Cardiac muscle cell (in vitro differentiated cells and primary cell): ENCODE data around the gene CILP. TPM values are rescaled to one million over a fixed set of nuclear protein-coding genes. Genes with fewer than 3 reads are reported as not detected.

Experiments
- DNase-seq, 2 donors: peaks; one replicate each; pipeline versions ENCODE4 v3.0.0 to v3.0.0-alpha.2; 2010 to 2017; ENCODE audit warnings: low read depth in 1 of 2, low spot score in 1 of 2
- H3K27ac ChIP-seq: fragments of 200-600 bp; sonication (generic); 2 replicates; pipeline ENCODE4 v1.5.1; 2016
- H3K27me3 ChIP-seq: fragments of 200-600 bp; sonication (generic); 2 replicates; pipeline ENCODE4 v1.6.0; 2016; ENCODE audit warnings: control low read depth
- H3K36me3 ChIP-seq: fragments of 200-600 bp; sonication (generic); 2 replicates; pipeline ENCODE4 v1.5.1; 2016; ENCODE audit warnings: control low read depth
- H3K4me1 ChIP-seq: fragments of 200-600 bp; sonication (generic); 2 replicates; pipeline ENCODE4 v1.8.1; 2017; ENCODE audit warnings: low read depth, mild to moderate bottlenecking, mixed run types
- H3K4me3 ChIP-seq: fragments of 200-600 bp; sonication (generic); 2 replicates; pipeline ENCODE4 v1.5.1; 2016; ENCODE audit warnings: mild to moderate bottlenecking
- H3K9me3 ChIP-seq: fragments of 200-600 bp; sonication (generic); 2 replicates; pipeline ENCODE4 v1.5.1; 2017; ENCODE audit warnings: low read depth, mild to moderate bottlenecking, control low read depth
- polyA plus RNA-seq: library from polyadenylated mRNA; unstranded; fragments of >200 nt; fragmentation: Nextera tagmentation; extraction: Ambion mirVana; gene quantifications from 2 replicates; pipeline ENCODE4 v1.2.1, GENCODE V29; 2016
- total RNA-seq: library from RNA; depleted of rRNA; stranded (reverse); fragments of >200 nt; gene quantifications from 2 replicates; pipeline ENCODE4 v1.2.3, GENCODE V29; 2016
- TF ChIP-seq, protein P1 (sequence below): IDR thresholded peaks from 2 replicates; pipeline ENCODE4 v1.5.1; 2012; ENCODE audit warnings: low read depth, mild to moderate bottlenecking, low read length

The CILP gene
- total and polyA plus RNA-seq, 2 experiments from 2014 or later, result 0.50 to 1.0 TPM

DNA sequence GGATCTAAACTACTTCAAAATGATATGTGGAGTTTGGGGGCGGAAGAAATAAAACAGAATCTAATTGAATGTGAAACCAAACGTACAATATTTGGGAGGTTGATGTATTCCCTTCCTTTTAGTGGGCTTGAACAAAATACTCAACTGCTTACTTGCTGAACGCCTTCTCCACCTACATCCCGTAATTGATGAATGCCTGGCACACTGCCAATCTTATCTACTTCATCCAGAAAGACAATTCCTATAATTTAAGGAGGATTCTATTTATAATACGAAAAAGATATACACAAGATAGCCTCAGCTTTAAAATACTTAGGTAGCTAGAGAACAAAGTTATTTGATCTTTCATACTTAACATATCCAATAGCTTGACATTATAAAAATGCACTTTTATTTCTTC lies 54.6 kb downstream of the CILP start:
- Histone ChIP-seq H3K27ac (no peak overlapping the region), H3K36me3 (peaks cover 68% of the 10 kb centered on the region), H3K27me3 (no peaks in the 10 kb centered on the region), H3K4me1 (no peaks in the 10 kb centered on the region), H3K9me3 (no peaks in the 10 kb centered on the region), H3K4me3 (no peak overlapping the region)
- no peak for DNase-seq
- TF ChIP-seq, protein P1, sequence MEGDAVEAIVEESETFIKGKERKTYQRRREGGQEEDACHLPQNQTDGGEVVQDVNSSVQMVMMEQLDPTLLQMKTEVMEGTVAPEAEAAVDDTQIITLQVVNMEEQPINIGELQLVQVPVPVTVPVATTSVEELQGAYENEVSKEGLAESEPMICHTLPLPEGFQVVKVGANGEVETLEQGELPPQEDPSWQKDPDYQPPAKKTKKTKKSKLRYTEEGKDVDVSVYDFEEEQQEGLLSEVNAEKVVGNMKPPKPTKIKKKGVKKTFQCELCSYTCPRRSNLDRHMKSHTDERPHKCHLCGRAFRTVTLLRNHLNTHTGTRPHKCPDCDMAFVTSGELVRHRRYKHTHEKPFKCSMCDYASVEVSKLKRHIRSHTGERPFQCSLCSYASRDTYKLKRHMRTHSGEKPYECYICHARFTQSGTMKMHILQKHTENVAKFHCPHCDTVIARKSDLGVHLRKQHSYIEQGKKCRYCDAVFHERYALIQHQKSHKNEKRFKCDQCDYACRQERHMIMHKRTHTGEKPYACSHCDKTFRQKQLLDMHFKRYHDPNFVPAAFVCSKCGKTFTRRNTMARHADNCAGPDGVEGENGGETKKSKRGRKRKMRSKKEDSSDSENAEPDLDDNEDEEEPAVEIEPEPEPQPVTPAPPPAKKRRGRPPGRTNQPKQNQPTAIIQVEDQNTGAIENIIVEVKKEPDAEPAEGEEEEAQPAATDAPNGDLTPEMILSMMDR, result no peak

DNA sequence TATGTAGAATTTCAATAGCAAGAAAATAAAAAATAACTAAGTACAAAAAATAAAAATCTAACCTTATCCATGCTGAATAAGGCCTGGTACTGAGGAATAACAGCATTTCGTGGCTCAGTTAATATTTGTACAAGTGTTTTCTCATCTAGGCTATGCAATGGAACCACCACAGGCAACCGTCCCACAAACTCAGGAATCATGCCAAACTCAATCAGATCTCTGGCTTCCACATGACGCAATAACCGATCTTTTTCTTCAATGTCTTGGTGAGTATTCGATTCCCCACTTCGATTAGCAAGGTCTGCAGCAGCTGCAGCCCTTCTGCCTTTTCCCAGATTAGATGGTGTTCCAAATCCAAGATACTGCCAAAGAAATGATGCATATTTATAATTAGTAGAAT lies 56.6 kb downstream of the CILP start:
- peaks cover 81% of the 10 kb centered on the region for H3K36me3 ChIP-seq

DNA sequence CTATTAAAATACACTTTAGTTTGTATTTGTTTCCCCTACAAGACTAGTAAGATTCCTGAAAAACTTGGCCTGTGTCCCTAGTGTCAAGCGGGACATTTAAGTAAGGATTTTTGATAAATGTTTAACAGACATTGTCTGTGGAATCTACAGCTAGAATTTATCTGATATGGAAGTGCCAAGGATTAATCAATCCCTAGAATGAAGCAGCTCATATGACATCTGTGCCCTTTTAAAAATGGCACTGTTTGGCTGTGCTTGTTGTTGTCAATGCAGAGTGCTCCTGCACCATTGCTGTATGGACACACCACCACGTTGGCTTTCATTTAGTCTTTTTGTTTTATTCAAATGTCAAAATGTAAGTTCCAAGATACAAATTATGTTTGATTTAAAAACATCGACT lies 63.4 kb downstream of the CILP start:
- Histone ChIP-seq H3K4me3 (no peak overlapping the region), H3K4me1 (no peaks in the 10 kb centered on the region), H3K9me3 (no peaks in the 10 kb centered on the region), H3K27me3 (no peaks in the 10 kb centered on the region), H3K27ac (peak overlapping the region; percentile 59), H3K36me3 (peaks cover 42% of the 10 kb centered on the region)
- TF ChIP-seq, protein P1, result no peak
- DNase-seq, result no peak

More for the DNA sequence above, 56.6 kb downstream of the CILP start:
- no peak for DNase-seq
- H3K4me1 ChIP-seq, result no peaks in the 10 kb centered on the region
- no peaks in the 10 kb centered on the region for H3K9me3 ChIP-seq
- TF ChIP-seq, protein P1, result no peak
- H3K27me3 ChIP-seq, result no peaks in the 10 kb centered on the region
- no peak overlapping the region for H3K4me3 ChIP-seq
- no peak overlapping the region for H3K27ac ChIP-seq

DNA sequence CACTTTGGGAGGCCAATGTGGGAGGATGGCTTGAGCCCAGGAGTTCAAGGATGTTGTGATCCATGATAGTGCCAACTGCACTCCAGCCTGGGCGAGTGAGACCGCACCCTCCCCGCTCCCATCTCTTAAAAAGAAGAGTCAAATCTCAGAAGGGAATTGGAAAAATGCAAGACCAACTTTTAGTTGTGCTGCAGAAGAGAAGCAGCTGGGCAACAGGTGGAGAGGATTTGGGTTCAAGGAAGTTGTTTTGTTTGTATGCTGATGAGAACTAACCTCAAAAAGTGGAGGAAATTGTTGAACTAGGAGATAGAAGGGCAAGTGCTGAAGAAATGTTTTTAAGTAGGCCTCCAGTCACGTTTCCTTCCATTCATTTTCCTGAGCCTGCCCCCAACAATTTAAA lies 64.8 kb downstream of the CILP start:
- no peak for DNase-seq
- H3K4me1 ChIP-seq, result no peaks in the 10 kb centered on the region
- peaks cover 30% of the 10 kb centered on the region for H3K36me3 ChIP-seq
- H3K9me3 ChIP-seq, result no peaks in the 10 kb centered on the region
- no peak overlapping the region for H3K27ac ChIP-seq
- TF ChIP-seq, protein P1, result no peak
- no peak overlapping the region for H3K4me3 ChIP-seq
- no peaks in the 10 kb centered on the region for H3K27me3 ChIP-seq

Other genes with a start within 250 kb of the CILP start
- 84.3 and 97.9 TPM in 2 replicates for gene SPG21, start 221.6 kb downstream of the CILP start, total RNA-seq
- 136 and 157 TPM in 2 replicates for gene SPG21, start 221.6 kb downstream of the CILP start, polyA plus RNA-seq
- gene MTFMT, start 181.8 kb downstream of the CILP start, total RNA-seq, result 51.8 and 53.5 TPM in 2 replicates
- 26.6 and 31.8 TPM in 2 replicates for gene MTFMT, start 181.8 kb downstream of the CILP start, polyA plus RNA-seq
- gene SLC51B, start 166.1 kb downstream of the CILP start, total RNA-seq, result not detected in 2 replicates
- not detected in 2 replicates for gene SLC51B, start 166.1 kb downstream of the CILP start, polyA plus RNA-seq
- gene RASL12, start 143.5 kb downstream of the CILP start, total RNA-seq, result 7.0 and 38.2 TPM in 2 replicates
- 4.0 and 28.4 TPM in 2 replicates for gene RASL12, start 143.5 kb downstream of the CILP start, polyA plus RNA-seq
- gene KBTBD13, start 134.7 kb downstream of the CILP start, total RNA-seq, result 3.3 and 5.0 TPM in 2 replicates
- 4.8 and 5.0 TPM in 2 replicates for gene KBTBD13, start 134.7 kb downstream of the CILP start, polyA plus RNA-seq
- 3.7 and 5.1 TPM in 2 replicates for gene UBAP1L, start 96.3 kb downstream of the CILP start, total RNA-seq
- gene UBAP1L, start 96.3 kb downstream of the CILP start, polyA plus RNA-seq, result 1.6 and 2.7 TPM in 2 replicates
- 21.5 and 35.5 TPM in 2 replicates for gene PDCD7, start 77.7 kb downstream of the CILP start, total RNA-seq
- 18.7 and 28.4 TPM in 2 replicates for gene PDCD7, start 77.7 kb downstream of the CILP start, polyA plus RNA-seq
- 37.5 and 55.2 TPM in 2 replicates for gene CLPX, start 26.1 kb downstream of the CILP start, total RNA-seq
- gene CLPX, start 26.1 kb downstream of the CILP start, polyA plus RNA-seq, result 31.2 and 34.9 TPM in 2 replicates
- gene PARP16, start 75.4 kb upstream of the CILP start, total RNA-seq, result 13.3 and 14.2 TPM in 2 replicates
- 16.9 and 24.4 TPM in 2 replicates for gene PARP16, start 75.4 kb upstream of the CILP start, polyA plus RNA-seq
- gene RNU5A-1, start 84.6 kb upstream of the CILP start, total RNA-seq, result not detected in 2 replicates
- not detected in 2 replicates for gene RNU5A-1, start 84.6 kb upstream of the CILP start, polyA plus RNA-seq
- gene RNU5B-1, start 93.2 kb upstream of the CILP start, total RNA-seq, result not detected in 2 replicates
- gene RNU5B-1, start 93.2 kb upstream of the CILP start, polyA plus RNA-seq, result not detected in 2 replicates
- gene IGDCC3, start 166.5 kb upstream of the CILP start, total RNA-seq, result 41.9 and 54.6 TPM in 2 replicates
- gene IGDCC3, start 166.5 kb upstream of the CILP start, polyA plus RNA-seq, result 41.1 and 52.4 TPM in 2 replicates
- gene IGDCC4, start 211.5 kb upstream of the CILP start, total RNA-seq, result 5.2 and 7.1 TPM in 2 replicates
- 4.5 and 5.8 TPM in 2 replicates for gene IGDCC4, start 211.5 kb upstream of the CILP start, polyA plus RNA-seq